Activated T-cell treated with anti-CD3 and anti-CD28 coated beads, Interleukin-2, amount 50 U/mL, for 48 hours (primary cell): Measurements from ENCODE around the gene OR2T11.
"Not testable (repeated sequence)": the region's sequence is repeated elsewhere in the genome, so short reads cannot be mapped to it uniquely, and the experiment has no call there.

Experiments used
- DNase-seq, 2 experiments: peaks; one replicate each; pipeline ENCODE4 v3.0.0-alpha.2; 2020

The OR2T11 gene

GRCh38 chr1:248634991-248635390 is at the start of gene OR2T11:
Gene OR2T11 (minus strand): TSS chr1:248635091. CDS start chr1:248627128, 7,963 bp downstream.
- not testable (repeated sequence) for DNase-seq

- DNase-seq: no peak
Measured at GRCh38 chr1:248681651-248682050, 46.8 kb upstream of the OR2T11 start.

GRCh38 chr1:248670003-248670402 is 35.1 kb upstream of the OR2T11 start:
- DNase-seq: no peak

- DNase-seq: not testable (repeated sequence)
Measured at GRCh38 chr1:248663453-248664328, 28.8 kb upstream of the OR2T11 start.

- not testable (repeated sequence) for DNase-seq
Measured at GRCh38 chr1:248656797-248657196, 21.9 kb upstream of the OR2T11 start.

- not testable (repeated sequence) for DNase-seq
Measured at GRCh38 chr1:248655354-248655753, 20.5 kb upstream of the OR2T11 start, which contains the start of gene OR2T27. Gene OR2T27 (minus strand): TSS chr1:248655528. CDS start chr1:248650884, 4,644 bp downstream.

- DNase-seq: not testable (repeated sequence)
Measured at GRCh38 chr1:248648770-248649536, 14.1 kb upstream of the OR2T11 start.

GRCh38 chr1:248645178-248645577 is 10.3 kb upstream of the OR2T11 start, which contains the start of gene OR2T35:
Gene OR2T35 (minus strand): TSS chr1:248645278. CDS start chr1:248639258, 6,020 bp downstream.
- DNase-seq: not testable (repeated sequence)

- not testable (repeated sequence) for DNase-seq
Measured at GRCh38 chr1:248642971-248643651, 8.2 kb upstream of the OR2T11 start.

- DNase-seq: not testable (repeated sequence)
Measured at GRCh38 chr1:248641583-248641982, 6.7 kb upstream of the OR2T11 start.

- DNase-seq: not testable (repeated sequence)
Measured at GRCh38 chr1:248640906-248641305, 6.0 kb upstream of the OR2T11 start.

GRCh38 chr1:248639652-248640051 is 4.8 kb upstream of the OR2T11 start:
- not testable (repeated sequence) for DNase-seq

GRCh38 chr1:248636612-248637011 is 1.7 kb upstream of the OR2T11 start:
- DNase-seq: not testable (repeated sequence)

GRCh38 chr1:248631354-248632008 is 3.4 kb downstream of the OR2T11 start:
- DNase-seq: no peak

GRCh38 chr1:248630551-248630950 is 4.3 kb downstream of the OR2T11 start:
- DNase-seq: no peak

- no peak for DNase-seq
Measured at GRCh38 chr1:248627971-248628844, 6.7 kb downstream of the OR2T11 start.

- no peak for DNase-seq
Measured at GRCh38 chr1:248625971-248626370, 8.9 kb downstream of the OR2T11 start.

GRCh38 chr1:248625166-248625565 is 9.7 kb downstream of the OR2T11 start:
- DNase-seq: no peak

GRCh38 chr1:248622570-248623001 is 12.3 kb downstream of the OR2T11 start:
- DNase-seq: no peak

GRCh38 chr1:248621770-248622169 is 13.1 kb downstream of the OR2T11 start:
- DNase-seq: no peak

- peak; percentile 65 to 73 for DNase-seq
Measured at GRCh38 chr1:248618878-248619277, 16.0 kb downstream of the OR2T11 start.
